Muscle layer of colon (tissue), 2 donors: ENCODE results near the gene KLHDC7A.

ENCODE experiments used
- H3K27ac ChIP-seq: one replicate; pipeline ENCODE4 v1.7.0; 2013; ENCODE audit warnings: low read depth, mild to moderate bottlenecking, low read length, moderate library complexity
- H3K27me3 ChIP-seq, 2 donors: one replicate each; pipeline ENCODE4 v1.7.0; 2013; ENCODE audit warnings: low read length in 2 of 2, mild to moderate bottlenecking in 2 of 2; ENCODE audit not compliant: insufficient read depth in 2 of 2, control insufficient read depth in 1 of 2
- H3K36me3 ChIP-seq: one replicate; pipeline ENCODE4 v1.7.0; 2013; ENCODE audit warnings: mild to moderate bottlenecking, low read length; ENCODE audit not compliant: insufficient read depth
- H3K4me1 ChIP-seq: one replicate; pipeline ENCODE4 v1.7.0; 2013; ENCODE audit warnings: mild to moderate bottlenecking, low read length; ENCODE audit not compliant: insufficient read depth
- H3K4me3 ChIP-seq, 2 donors: one replicate each; pipeline ENCODE4 v1.7.0; 2013; ENCODE audit warnings: low read length in 2 of 2, low read depth in 1 of 2, mild to moderate bottlenecking in 1 of 2, moderate library complexity in 1 of 2
- H3K9ac ChIP-seq: one replicate; pipeline ENCODE4 v1.7.0; 2013; ENCODE audit warnings: low read length
- H3K9me3 ChIP-seq: one replicate; pipeline ENCODE4 v1.7.0; 2013; ENCODE audit warnings: mild to moderate bottlenecking, low read length
- donor health status: abdominal sarcoma.
- donor health status: Adenocarcinoma of cecum.

KLHDC7A gene

GRCh38 chr1:18475234-18475905 lies 5.4 kb upstream of the KLHDC7A start:
- H3K27me3 ChIP-seq, result no peaks in the 10 kb centered on the region
- no peaks in the 10 kb centered on the region for H3K4me1 ChIP-seq
- no peak overlapping the region for H3K4me3 ChIP-seq
- H3K27ac ChIP-seq, result no peak overlapping the region
- no peaks in the 10 kb centered on the region for H3K36me3 ChIP-seq
- no peaks in the 10 kb centered on the region for H3K9me3 ChIP-seq
- H3K9ac ChIP-seq, result no peak overlapping the region

DNA sequence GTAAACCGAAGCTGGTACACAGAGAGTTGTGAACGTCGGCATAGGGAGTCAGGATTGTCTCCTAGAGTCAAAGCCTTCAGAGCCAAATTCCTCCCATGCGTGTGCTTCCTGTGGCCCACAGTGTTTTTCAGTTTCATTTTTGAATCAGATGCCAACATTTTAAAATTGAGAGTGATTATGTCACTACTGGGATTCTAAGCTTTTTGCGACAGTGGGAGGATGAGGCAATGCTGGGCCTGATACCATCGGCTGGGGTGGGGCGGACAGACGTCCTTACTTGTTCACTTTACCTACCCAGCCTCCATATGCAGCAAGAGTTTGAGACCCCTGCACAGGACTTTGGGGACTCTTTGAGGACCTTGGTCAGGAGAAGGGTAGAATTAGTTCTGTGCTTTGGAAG lies 1.3 kb upstream of the KLHDC7A start:
- Histone ChIP-seq H3K4me1 (no peaks in the 10 kb centered on the region), H3K36me3 (no peaks in the 10 kb centered on the region), H3K27me3 (peaks cover 0 to 19% of the 10 kb centered on the region in 2 donors), H3K9ac (no peak overlapping the region), H3K4me3 (no peak overlapping the region), H3K9me3 (no peaks in the 10 kb centered on the region), H3K27ac (no peak overlapping the region)

- Histone ChIP-seq H3K4me3 (no peak overlapping the region), H3K9ac (no peak overlapping the region), H3K27ac (no peak overlapping the region), H3K4me1 (no peaks in the 10 kb centered on the region), H3K9me3 (no peaks in the 10 kb centered on the region), H3K27me3 (peaks cover 0 to 19% of the 10 kb centered on the region in 2 donors), H3K36me3 (no peaks in the 10 kb centered on the region)
Measured at GRCh38 chr1:18481190-18481920, 625 bp downstream of the KLHDC7A start.

GRCh38 chr1:18481921-18482701 lies 1.4 kb downstream of the KLHDC7A start:
- Histone ChIP-seq H3K4me3 (no peak overlapping the region), H3K27me3 (peaks cover 0 to 19% of the 10 kb centered on the region in 2 donors), H3K36me3 (no peaks in the 10 kb centered on the region), H3K9me3 (no peaks in the 10 kb centered on the region), H3K4me1 (no peaks in the 10 kb centered on the region), H3K27ac (no peak overlapping the region), H3K9ac (no peak overlapping the region)

DNA sequence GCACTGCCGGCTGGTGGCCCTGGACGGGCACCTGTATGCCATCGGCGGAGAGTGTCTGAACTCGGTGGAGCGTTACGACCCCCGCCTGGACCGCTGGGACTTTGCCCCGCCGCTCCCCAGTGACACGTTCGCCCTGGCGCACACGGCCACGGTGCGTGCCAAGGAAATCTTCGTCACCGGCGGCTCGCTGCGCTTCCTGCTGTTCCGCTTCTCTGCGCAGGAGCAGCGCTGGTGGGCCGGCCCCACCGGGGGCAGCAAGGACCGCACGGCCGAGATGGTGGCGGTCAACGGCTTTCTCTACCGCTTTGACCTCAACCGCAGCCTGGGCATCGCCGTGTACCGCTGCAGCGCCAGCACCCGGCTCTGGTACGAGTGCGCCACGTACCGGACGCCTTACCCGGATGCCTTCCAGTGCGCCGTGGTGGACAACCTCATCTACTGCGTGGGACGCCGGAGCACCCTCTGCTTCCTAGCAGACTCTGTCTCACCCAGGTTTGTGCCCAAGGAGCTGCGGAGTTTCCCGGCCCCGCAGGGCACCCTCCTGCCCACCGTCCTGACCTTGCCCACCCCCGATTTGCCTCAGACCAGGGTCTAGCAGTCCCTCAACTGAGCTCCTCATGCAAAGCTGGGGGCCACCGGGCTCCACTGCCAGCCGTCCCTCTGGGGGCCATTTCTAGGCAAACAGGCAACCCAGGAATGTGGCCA lies 2.1 kb downstream of the KLHDC7A start:
- Histone ChIP-seq H3K36me3 (no peaks in the 10 kb centered on the region), H3K9me3 (no peaks in the 10 kb centered on the region), H3K4me1 (no peaks in the 10 kb centered on the region), H3K4me3 (no peak overlapping the region), H3K9ac (no peak overlapping the region), H3K27ac (no peak overlapping the region), H3K27me3 (peaks cover 0 to 19% of the 10 kb centered on the region in 2 donors)

DNA sequence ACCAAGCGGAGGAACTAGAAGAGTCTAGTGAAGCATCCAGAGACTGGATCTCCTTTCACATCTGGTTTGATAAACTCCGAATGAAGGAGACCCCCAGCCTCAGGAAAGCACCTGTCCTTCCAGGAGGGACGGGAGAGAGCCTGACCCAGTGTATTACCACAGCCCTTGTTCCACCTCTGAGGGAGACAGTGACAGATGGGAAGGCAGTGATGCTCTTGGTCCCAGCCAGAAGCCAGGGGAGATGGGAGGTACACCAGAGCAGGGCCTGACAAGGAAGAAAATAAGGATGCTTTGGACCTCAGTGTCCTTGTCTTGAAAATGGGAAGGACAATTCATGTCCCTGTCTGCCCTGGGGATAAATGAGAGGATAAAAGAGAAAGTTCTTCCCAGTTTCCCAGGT lies 3.5 kb downstream of the KLHDC7A start:
- no peak overlapping the region for H3K27ac ChIP-seq
- no peak overlapping the region for H3K9ac ChIP-seq
- H3K36me3 ChIP-seq, result no peaks in the 10 kb centered on the region
- H3K4me1 ChIP-seq, result no peaks in the 10 kb centered on the region
- no peak overlapping the region for H3K4me3 ChIP-seq
- no peaks in the 10 kb centered on the region for H3K9me3 ChIP-seq
- H3K27me3 ChIP-seq, result peaks cover 0 to 19% of the 10 kb centered on the region in 2 donors

DNA sequence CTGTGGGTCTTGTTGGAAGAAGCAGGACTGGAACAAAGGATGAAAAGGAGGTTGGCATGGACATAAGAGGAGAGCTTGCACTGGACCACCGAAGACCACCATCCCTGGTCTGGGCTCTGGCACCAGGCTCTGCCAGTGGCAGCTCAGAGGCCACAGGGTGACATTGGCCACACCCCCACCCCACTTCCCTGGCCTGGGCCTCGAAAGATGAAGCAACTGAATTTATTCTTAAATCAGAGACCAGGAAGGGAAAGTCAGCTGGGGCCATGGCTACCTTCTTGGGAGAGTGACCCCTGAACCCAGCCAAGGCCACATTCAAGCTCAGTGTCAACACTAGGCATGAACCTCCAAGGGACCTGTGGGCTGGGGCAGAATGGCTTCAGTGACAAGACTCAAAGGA lies 4.0 kb downstream of the KLHDC7A start:
- no peaks in the 10 kb centered on the region for H3K36me3 ChIP-seq
- no peak overlapping the region for H3K4me3 ChIP-seq
- peaks cover 0 to 19% of the 10 kb centered on the region in 2 donors for H3K27me3 ChIP-seq

DNA sequence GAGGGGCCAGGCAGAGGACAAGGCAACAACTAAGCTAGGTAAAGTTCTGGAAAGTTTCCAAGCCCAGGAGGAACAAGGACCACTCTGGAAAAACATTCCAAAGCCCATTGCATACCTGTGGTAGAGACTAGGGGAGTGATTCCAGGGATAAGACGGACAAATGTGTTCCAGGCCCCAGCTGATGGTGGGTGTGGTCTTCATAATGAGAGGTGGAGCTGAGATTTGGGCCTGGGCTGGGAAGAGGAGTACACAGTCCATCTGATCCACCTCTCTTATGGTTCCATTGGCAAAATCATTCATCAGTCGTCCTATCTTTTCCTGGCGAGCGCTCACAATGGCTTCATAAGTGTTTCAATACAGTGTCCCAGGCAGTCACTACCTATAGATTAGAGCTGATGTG lies 4.5 kb downstream of the KLHDC7A start:
- H3K9me3 ChIP-seq, result no peaks in the 10 kb centered on the region
- H3K4me1 ChIP-seq, result no peaks in the 10 kb centered on the region
- no peak overlapping the region for H3K4me3 ChIP-seq
- H3K27ac ChIP-seq, result no peak overlapping the region
- H3K27me3 ChIP-seq, result peaks cover 0 to 19% of the 10 kb centered on the region in 2 donors
- H3K9ac ChIP-seq, result no peak overlapping the region
- no peaks in the 10 kb centered on the region for H3K36me3 ChIP-seq

More for the DNA sequence above, 4.0 kb downstream of the KLHDC7A start:
- Histone ChIP-seq H3K27ac (no peak overlapping the region), H3K9me3 (no peaks in the 10 kb centered on the region), H3K9ac (no peak overlapping the region), H3K4me1 (no peaks in the 10 kb centered on the region)

DNA sequence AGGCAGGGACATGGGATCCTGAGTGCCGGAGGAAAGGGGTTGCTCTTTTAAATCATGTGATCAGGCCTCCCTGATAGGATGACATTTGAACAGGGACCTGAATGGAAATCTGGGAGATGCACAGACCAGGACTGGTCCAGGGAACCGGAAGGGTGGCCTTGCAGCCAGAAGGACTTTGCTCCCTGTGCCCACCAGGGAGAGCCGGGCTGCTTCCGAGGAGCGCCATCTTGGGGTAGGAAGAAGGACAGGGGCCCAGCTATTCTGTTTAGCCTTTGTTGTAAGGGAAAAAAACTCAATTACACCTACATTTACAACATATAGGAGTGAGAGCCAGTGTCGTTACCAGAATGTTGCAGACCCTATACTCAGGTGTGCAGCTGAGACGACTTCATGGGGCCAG lies 5.5 kb downstream of the KLHDC7A start:
- H3K9ac ChIP-seq, result no peak overlapping the region
- no peaks in the 10 kb centered on the region for H3K4me1 ChIP-seq
- H3K27me3 ChIP-seq, result peaks cover 0 to 18% of the 10 kb centered on the region in 2 donors
- no peaks in the 10 kb centered on the region for H3K36me3 ChIP-seq
- no peak overlapping the region for H3K27ac ChIP-seq
- H3K9me3 ChIP-seq, result no peaks in the 10 kb centered on the region
- no peak overlapping the region for H3K4me3 ChIP-seq

DNA sequence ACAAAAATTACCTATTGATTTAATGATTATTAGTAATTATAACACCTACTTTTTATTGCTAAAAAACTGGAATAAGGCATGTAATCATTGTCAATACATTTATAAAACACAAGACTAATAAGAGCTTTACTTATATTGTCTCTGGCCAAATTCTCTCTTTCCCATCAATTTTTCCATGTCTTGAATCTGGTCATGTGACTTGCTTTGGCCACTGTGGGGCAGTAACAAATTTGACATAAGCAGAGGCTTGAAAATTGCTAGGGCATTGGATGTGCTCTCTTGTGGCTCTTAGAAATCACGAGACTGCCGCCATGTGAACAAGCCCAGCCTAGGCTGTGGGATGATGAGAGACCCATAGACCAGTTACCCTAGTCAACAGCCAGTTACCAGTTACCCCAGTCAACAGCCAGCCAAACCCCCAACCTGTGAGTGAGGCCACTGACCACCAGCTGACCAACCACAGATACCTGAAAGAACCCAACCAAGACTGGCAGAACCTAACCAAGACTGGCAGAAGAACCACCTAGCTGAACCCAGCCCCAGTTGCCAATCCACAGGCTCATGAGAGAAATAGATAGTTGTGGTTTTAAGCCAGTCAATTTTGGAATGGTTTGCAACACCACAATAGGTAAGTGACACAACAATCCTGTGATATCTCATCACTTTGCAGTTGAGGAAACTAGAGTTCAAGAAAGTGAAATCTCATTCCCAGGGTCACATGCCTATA lies 8.8 kb downstream of the KLHDC7A start:
- H3K4me1 ChIP-seq, result no peaks in the 10 kb centered on the region
- no peaks in the 10 kb centered on the region for H3K27me3 ChIP-seq
- H3K4me3 ChIP-seq, result no peak overlapping the region
- no peaks in the 10 kb centered on the region for H3K9me3 ChIP-seq
- no peak overlapping the region for H3K27ac ChIP-seq
- no peak overlapping the region for H3K9ac ChIP-seq
- H3K36me3 ChIP-seq, result no peaks in the 10 kb centered on the region
